ENCODE measurements around the gene GAK. TPM values are rescaled to one million over a fixed set of nuclear protein-coding genes. Genes with fewer than 3 reads are reported as not detected.

Gene GAK
- total RNA-seq, 1 donor from 2014 or later: 89.1 TPM

DNA sequence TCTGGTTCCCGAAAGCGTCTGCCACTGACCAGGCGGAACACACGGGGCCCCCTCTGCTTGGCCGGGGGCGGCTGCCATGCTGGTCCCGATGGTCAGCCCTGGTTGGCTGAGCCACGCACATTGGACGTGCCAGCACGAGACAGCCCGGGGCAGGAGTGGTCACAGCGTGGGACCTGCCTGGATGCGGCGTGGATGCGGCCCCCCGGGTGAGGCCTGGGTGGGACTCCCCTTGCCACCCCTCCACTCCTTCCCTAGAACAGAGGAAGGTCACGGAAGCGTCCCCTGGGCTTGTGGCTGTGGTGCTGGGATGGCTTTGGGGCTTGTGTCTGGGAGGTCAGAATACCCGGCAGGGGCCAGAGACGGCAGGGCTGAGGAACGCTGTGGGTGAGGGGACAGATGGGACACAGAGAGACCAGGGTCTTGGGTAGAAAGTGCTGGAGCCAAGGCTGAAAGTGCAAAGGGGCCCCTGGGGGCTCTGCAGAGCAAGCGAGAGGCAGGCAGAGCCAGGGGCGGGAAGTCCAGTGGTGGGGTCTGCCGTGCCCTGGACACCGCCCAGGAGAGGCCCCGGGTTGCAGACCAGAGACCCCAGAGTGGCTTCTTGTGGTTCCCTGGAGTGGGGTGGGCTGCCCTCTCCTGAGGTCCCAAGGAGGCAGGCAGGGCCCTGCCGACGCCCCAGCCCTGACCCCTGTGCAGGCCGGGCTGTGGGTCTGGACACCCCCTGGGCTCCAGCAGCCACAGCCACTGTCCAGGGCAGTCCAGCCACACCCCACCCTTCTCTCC lies 97.6 kb downstream of the GAK start:
- H3K27me3 ChIP-seq: no peaks in the 10 kb centered on the region
- H3K4me3 ChIP-seq: no peak overlapping the region
- peaks cover 6% of the 10 kb centered on the region for H3K9me3 ChIP-seq
- intact Hi-C loops (cut with DNase I): no loop called here
- no peaks in the 10 kb centered on the region for H3K36me3 ChIP-seq
- H3K27ac ChIP-seq: no peak overlapping the region
- no peak for DNase-seq (ENCODE audit: extremely low spot score in 2 of 2)
- TF ChIP-seq, protein P1, sequence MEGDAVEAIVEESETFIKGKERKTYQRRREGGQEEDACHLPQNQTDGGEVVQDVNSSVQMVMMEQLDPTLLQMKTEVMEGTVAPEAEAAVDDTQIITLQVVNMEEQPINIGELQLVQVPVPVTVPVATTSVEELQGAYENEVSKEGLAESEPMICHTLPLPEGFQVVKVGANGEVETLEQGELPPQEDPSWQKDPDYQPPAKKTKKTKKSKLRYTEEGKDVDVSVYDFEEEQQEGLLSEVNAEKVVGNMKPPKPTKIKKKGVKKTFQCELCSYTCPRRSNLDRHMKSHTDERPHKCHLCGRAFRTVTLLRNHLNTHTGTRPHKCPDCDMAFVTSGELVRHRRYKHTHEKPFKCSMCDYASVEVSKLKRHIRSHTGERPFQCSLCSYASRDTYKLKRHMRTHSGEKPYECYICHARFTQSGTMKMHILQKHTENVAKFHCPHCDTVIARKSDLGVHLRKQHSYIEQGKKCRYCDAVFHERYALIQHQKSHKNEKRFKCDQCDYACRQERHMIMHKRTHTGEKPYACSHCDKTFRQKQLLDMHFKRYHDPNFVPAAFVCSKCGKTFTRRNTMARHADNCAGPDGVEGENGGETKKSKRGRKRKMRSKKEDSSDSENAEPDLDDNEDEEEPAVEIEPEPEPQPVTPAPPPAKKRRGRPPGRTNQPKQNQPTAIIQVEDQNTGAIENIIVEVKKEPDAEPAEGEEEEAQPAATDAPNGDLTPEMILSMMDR (IDR thresholded peaks at IDR 0.05): no peak
- TF ChIP-seq POLR2AphosphoS5 (IDR thresholded peaks at IDR 0.05; ENCODE audit: insufficient read depth in 1 of 2, low read depth in 1 of 2): no peak
- no peaks in the 10 kb centered on the region for H3K4me1 ChIP-seq

DNA sequence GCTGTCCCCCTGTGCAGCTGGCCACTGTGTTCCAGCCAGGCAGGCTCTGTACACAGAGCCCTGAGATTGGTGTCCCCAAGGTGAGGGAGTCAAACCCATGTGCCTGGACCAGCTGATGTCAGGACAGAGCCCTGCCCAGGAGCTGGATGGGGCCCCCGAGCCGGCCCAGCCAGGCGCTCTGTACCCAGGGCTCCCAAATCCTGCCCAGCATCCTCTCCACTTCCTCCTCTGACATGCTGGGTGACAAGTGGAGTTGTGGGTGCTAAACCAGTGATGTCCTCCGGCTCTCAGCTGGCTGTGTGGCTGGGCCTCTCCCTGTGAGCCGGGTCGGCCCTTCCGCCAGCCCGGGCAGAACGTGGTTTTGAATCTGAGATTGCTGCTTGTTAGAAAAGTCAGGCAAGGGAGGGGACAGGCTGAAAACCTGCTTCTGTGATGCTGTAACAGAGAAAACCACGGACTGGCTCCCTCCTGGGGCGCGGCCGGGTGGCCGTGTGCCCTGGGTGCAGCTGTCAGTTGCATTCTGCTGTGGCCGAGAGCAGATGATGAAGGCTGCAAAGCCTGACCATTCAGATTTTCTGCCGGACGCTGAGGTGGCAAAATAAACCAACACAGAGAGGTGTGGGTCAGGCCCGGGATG lies 98.3 kb downstream of the GAK start:
- Histone ChIP-seq H3K36me3 (no peaks in the 10 kb centered on the region), H3K27ac (no peak overlapping the region), H3K9me3 (peaks cover 6% of the 10 kb centered on the region), H3K27me3 (no peaks in the 10 kb centered on the region), H3K4me1 (no peaks in the 10 kb centered on the region), H3K4me3 (no peak overlapping the region)
- no peak for DNase-seq (ENCODE audit: extremely low spot score in 2 of 2)
- intact Hi-C loops (cut with DNase I): no loop called here
- TF ChIP-seq POLR2A (IDR thresholded peaks at IDR 0.05) (no peak), POLR2AphosphoS5 (IDR thresholded peaks at IDR 0.05; ENCODE audit: insufficient read depth in 1 of 2, low read depth in 1 of 2) (no peak)
- TF ChIP-seq, protein P1 (IDR thresholded peaks at IDR 0.05): no peak

DNA sequence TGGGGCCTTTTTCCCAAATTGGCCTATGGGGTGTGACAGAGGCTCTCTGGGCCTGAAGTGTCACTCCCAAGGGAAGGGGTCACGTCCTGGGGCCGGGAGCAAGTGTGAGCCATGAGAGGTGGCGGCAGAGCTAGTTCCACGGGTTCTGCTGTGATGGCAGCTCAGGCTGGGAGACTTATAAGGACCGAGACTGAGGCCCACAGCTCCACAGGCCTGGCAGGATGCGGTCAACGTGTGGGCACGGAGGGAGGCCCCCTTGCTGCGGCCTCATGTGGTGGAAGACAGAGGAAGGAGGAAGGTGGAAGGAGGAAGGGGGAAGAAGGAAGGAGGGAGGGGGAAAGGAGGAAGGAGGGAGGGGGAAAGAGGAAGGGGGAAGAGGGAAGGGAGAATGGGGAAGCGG lies 99.0 kb downstream of the GAK start:
- H3K4me3 ChIP-seq: no peak overlapping the region
- no peak for TF ChIP-seq POLR2AphosphoS5 (IDR thresholded peaks at IDR 0.05; ENCODE audit: insufficient read depth in 1 of 2, low read depth in 1 of 2)
- TF ChIP-seq, protein P1 (IDR thresholded peaks at IDR 0.05): no peak
- no peak for TF ChIP-seq POLR2A (IDR thresholded peaks at IDR 0.05)
- intact Hi-C loops (cut with DNase I): no loop called here
- H3K27ac ChIP-seq: no peak overlapping the region
- DNase-seq (ENCODE audit: extremely low spot score in 2 of 2): no peak
- H3K27me3 ChIP-seq: no peaks in the 10 kb centered on the region
- H3K4me1 ChIP-seq: no peaks in the 10 kb centered on the region
- peaks cover 6% of the 10 kb centered on the region for H3K9me3 ChIP-seq
- H3K36me3 ChIP-seq: no peaks in the 10 kb centered on the region

DNA sequence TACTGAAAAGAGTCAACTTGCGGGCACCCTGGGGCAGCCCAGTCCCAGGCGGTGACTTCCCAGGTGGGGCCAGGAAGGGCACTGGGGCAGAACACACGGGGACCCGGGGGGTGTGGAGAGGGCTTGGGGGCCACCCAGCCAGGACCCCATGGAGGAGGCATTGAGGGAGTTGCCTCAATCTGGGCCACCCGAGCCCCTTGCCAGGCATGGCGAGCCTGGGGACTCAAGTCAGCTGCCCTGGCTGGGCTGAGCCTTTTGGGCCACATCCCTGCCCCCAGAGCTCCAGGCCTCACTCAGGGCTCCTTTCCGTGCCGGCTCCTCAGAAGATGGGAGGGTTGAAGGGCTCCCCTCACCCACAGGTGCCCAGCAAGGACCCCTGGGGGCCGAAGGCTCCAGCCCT lies 99.6 kb downstream of the GAK start:
- intact Hi-C loops (cut with DNase I): no loop called here
- DNase-seq (ENCODE audit: extremely low spot score in 2 of 2): no peak
- H3K27me3 ChIP-seq: no peaks in the 10 kb centered on the region
- no peaks in the 10 kb centered on the region for H3K4me1 ChIP-seq
- no peak overlapping the region for H3K27ac ChIP-seq
- no peak overlapping the region for H3K4me3 ChIP-seq
- TF ChIP-seq, protein P1 (IDR thresholded peaks at IDR 0.05): no peak
- TF ChIP-seq POLR2AphosphoS5 (IDR thresholded peaks at IDR 0.05; ENCODE audit: insufficient read depth in 1 of 2, low read depth in 1 of 2) (no peak), POLR2A (IDR thresholded peaks at IDR 0.05) (no peak)
- peaks cover 3% of the 10 kb centered on the region for H3K9me3 ChIP-seq
- no peaks in the 10 kb centered on the region for H3K36me3 ChIP-seq

DNA sequence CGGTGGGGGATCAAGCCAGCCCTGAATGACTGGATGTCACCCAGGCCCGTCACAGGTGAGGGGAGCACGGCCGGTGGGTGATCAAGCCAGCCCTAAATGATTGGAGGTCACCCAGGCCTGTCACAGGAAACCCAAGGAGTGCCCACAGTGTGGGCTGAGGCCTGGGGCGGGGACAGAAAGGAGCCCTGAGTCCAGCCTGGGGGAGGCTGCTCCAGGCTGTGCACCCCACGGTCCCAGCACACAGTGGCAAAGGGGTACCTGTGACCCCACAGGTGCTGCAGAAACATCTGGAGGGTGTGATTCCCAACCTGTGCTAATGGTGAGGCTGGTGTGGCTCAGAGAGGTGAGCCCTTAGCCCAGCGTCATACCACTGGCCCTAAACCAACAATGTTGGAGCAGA lies 100.0 kb downstream of the GAK start:
- Histone ChIP-seq H3K27ac (no peak overlapping the region), H3K36me3 (no peaks in the 10 kb centered on the region), H3K4me3 (no peak overlapping the region), H3K9me3 (no peaks in the 10 kb centered on the region), H3K27me3 (peaks cover 2% of the 10 kb centered on the region), H3K4me1 (no peaks in the 10 kb centered on the region)
- no peak for TF ChIP-seq POLR2AphosphoS5 (IDR thresholded peaks at IDR 0.05; ENCODE audit: insufficient read depth in 1 of 2, low read depth in 1 of 2)
- TF ChIP-seq POLR2A (IDR thresholded peaks at IDR 0.05): no peak
- TF ChIP-seq, protein P1 (IDR thresholded peaks at IDR 0.05): no peak
- intact Hi-C loops (cut with DNase I): no loop called here
- no peak for DNase-seq (ENCODE audit: extremely low spot score in 2 of 2)

All from vagina (tissue), 2 donors.